T-helper 9 cell (primary cell): ENCODE data around the gene STARD6.
A peak's percentile ranks its signal among the peaks of the same experiment; 100 is the strongest.
"Not testable (repeated sequence)": the region's sequence is repeated elsewhere in the genome, so short reads cannot be mapped to it uniquely, and the experiment has no call there.

ENCODE experiments used
- DNase-seq: peaks from one replicate; pipeline ENCODE4 v3.0.0-alpha.2; 2020
- total RNA-seq, 2 donors: gene quantifications; one replicate each; lab custom pipeline; 2026; lab: John Stamatoyannopoulos, UW

Gene STARD6, protein sequence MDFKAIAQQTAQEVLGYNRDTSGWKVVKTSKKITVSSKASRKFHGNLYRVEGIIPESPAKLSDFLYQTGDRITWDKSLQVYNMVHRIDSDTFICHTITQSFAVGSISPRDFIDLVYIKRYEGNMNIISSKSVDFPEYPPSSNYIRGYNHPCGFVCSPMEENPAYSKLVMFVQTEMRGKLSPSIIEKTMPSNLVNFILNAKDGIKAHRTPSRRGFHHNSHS
- 0 reads per million in 2 donors for total RNA-seq

- DNase-seq, result peak; percentile 81
Observed at GRCh38 chr18:54357660-54358494, at the start of gene STARD6, which contains the start of gene C18orf54. Gene STARD6, minus strand, starts transcription at chr18:54357858. Its CDS starts 3,285 bp downstream, at chr18:54354573. Gene C18orf54, plus strand, starts transcription at chr18:54357906. Its CDS starts 2,667 bp downstream, at chr18:54360573.

GRCh38 chr18:54405290-54405689 is 47.6 kb upstream of the STARD6 start:
- DNase-seq, result no peak

DNA sequence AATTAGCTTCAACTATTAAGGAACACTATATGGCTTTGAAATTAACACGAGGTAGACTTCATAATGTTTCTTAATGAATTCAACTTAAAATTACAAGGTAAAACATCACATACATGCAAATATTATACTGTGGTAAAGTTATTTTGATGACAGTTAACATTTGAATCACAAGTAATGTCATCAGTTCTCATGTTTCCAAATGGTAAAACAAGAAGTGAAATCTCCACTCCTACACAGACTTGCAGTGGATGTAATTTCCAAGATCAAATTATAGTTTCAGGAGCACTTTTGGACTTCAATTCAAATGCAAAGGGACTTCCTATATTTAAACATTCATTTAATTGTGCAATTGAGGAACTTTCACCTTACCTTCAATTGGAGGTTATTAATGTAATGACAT is 39.1 kb upstream of the STARD6 start:
- no peak for DNase-seq

- DNase-seq, result no peak
Observed at GRCh38 chr18:54393648-54394294, 36.1 kb upstream of the STARD6 start.

DNA sequence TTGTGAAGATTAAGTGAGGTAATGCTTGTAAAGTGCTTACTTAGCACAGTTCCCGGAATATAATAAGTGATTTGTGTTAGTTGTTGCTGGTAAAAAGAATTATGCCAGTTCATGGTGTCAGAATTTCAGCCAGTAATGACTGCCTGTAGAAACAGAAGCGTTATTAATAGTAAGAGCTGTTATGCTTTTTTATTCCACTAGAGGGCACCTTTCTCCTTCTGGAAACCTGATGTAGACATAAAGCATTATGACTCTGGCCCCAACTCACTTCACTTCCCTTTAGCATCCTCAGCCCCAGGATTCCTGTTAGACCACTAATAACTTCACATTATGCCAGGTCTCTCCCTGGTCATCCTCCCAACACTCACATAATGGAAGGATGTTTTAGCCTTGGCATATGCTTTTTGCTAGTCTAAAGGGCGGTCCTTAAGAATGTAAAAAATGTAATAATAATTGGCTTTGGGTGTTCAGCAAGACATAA is 34.9 kb upstream of the STARD6 start:
- no peak for DNase-seq

- no peak for DNase-seq
Observed at GRCh38 chr18:54390838-54391237, 33.2 kb upstream of the STARD6 start.

DNA sequence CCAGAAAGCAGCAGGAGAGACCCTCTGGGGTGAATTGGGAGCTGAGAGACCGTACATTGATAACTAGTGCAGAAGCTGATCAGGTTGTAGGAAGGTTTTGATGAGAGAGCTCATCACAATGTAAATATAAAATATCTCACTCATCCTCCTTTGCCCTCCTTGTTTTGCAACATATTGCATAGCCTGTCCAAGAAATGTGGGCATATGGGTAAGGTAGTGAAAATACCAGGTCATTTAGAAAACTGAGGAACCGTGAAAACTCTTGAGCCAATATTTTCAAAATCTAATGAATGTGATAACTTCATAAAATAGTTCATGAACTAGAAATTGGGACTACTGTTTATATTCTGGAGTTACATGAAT is 31.5 kb upstream of the STARD6 start:
- no peak for DNase-seq

DNA sequence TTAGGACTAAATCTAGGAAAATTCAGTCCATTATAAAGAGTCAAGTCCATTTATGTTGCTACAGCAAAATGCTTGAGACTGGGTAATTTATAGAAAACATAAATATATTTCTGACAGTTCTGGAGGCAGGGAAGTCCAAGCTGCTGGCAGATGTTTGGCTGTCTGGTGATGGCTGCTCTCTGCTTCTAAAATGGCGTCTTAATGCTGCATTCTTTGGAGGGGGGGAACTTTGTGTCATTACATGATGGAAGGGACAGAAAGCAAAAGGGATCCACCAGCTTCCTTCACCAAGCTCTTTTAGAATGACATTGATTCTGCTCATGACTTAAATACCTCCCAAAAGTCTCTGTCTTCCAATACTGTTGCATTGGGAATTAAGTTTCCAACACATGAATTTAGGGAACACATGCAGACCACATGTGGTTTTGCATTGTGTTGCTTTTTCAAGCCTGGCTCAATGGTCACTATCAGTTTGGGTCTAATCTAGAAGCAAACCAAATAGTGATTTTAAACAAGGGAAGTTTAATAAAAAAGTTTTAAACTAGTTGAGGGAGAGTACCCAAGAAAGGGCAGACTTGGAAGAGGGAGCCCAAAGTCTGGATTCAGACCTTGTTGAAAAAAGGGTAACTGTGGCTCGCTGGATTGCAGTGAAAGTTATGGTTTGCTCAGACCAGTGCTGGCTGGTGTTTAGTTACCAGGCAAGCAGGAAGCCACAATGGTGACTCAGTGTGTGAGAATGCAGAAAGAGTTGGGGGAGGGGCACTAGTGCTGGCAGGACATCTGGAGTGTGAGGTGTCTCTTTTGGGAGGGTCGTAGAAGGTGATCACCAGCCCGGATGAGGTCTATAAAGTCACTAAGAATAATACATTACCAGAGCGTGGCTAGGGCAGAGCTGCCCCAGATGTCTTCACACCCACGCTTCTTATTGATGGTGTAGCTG is 30.8 kb upstream of the STARD6 start:
- DNase-seq, result no peak

DNA sequence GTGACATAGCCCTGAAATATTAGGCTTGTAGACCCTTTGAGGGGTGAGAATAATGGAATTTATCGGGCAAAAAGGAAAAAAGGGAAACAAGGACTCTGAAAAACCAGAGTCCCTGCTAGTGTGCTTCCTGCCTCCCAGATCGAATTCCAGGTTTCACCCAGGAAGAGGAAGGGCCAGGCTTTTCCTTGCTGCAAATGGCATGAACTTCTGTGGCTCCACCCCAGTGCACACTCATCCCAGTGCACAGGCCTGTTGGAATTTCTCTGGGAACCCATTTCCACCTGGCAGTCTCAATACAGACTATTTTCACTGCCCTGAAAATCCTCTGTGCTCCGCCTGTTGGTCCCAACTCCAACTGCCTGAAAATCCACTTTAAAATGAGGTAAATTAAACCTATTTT is 30.0 kb upstream of the STARD6 start:
- DNase-seq, result no peak

GRCh38 chr18:54386800-54387495 is 29.3 kb upstream of the STARD6 start:
- DNase-seq, result not testable (repeated sequence)

- DNase-seq, result no peak
Observed at GRCh38 chr18:54386043-54386442, 28.4 kb upstream of the STARD6 start.

GRCh38 chr18:54382733-54383252 is 25.1 kb upstream of the STARD6 start:
- DNase-seq, result no peak

DNA sequence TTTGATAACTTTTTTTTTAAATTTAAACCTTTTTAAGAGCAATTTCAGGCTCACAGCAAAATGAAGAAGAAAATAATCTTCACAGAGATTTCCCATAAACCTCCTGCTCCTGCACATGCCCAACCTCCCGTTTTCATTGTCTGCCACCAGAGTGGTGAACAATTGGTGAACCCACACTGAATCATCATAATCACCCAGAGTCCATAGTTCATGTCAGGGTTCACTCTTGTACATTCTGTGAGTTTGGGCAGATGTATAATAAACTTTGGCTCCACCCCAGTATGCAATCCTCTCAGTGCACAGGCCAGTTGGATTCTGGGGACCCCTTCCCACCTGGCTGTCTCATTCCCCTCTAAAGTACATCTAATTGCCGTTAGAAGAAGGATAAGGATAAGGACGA is 24.4 kb upstream of the STARD6 start:
- DNase-seq, result no peak

DNA sequence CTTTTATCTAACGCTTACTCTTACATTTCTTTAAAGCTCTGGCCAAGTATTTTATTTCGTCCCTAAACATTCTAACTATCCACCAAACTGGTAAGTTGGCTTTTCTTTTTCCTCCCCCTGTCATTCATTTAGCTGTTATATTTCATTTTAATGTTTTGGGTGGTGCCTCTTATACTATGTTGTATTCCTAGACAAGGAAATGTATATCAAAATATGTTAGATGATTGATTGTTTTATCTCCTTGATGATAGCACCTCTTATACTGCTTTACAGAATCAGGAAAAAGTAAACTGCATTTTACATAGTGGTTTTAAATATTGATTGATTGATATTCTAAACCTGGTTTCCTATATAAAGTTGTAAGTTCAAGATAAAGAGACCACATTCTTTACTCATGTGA is 24.0 kb upstream of the STARD6 start:
- DNase-seq, result no peak

DNA sequence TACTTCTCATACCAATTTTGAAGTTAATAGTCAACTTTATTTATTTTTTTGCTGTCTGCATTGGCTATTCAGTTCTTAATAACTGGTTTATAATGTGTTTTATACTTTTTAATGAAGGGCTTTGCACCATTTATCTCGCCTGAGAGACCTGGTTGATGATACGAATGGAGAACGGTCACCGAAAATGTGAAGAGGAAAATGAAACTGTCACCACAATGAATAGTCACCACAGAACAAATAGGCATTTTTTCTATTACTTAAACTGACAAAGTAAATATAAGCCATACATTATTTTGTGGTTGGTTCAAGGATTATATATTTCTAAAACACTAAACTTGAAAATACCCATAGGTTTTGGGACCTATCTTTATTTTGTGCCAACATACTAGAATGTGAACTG is 20.4 kb upstream of the STARD6 start:
- DNase-seq, result no peak

- no peak for DNase-seq
Observed at GRCh38 chr18:54360406-54360805, 2.7 kb upstream of the STARD6 start.

DNA sequence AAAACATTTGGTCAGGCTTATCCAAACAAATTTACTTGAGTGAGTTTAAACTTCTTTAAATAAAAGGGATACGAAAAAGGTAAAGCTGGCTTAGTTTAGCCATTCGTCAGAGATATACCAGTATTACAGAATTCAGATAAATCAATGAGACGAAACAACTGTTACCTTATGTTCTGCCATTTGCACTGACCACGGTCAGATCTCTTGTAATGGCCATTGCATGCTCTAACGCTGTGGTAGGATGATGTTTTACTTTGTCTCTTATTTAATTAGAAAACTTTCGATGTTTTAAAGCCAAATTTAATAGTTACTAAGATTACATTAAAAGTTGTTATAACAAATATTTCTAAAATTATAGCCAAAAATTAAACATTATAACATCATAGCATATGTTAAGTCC is 1.6 kb upstream of the STARD6 start:
- DNase-seq, result no peak

DNA sequence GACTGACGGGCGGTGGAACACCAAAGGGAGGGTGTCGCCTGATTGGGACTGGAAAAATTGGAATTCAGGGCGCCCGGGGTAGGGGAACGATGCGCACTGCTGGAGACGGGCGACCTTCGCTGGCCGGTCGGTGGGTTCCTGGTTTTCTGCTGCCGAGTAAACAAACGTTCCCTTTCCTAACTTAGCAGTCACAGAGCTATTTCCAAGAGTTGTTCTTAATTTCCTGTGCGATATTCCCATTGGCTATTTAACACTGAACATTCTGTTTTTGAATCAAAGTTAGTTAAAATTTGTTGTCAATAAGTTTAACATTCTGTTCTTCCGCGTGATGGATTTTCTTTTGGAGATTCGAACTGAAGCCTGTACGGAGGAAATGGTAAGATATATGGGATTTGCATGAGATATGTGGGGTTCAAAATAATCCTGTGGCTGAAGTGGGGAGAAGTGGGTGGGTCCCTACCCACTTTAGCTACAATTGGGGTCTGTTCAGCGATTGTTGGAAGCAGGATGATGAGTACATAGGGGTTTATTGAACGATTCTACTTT is 910 bp upstream of the STARD6 start:
- no peak for DNase-seq

GRCh38 chr18:54357082-54357659 is 487 bp downstream of the STARD6 start:
- DNase-seq, result no peak

GRCh38 chr18:54351186-54351585 is 6.5 kb downstream of the STARD6 start:
- DNase-seq, result no peak

DNA sequence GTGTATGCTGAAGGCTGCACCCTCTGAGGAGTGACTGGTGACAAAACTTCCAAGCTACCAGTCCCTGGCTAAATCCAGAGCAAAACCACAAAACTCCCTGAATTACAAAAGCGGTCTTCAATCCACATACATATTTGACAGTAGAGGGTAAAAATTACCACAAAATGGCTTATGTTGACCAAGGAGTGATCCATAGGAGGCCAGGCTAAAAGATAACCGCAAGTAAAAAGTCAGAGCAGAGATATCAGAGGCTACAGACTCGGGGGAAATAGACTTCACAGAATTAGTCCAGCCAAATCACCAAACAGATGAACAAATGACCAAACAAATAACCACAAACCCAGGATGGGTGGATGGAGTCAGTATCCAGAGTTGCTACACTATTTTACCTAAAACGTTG is 19.4 kb downstream of the STARD6 start:
- no peak for DNase-seq
